Peyer's patch (tissue), 4 donors: ENCODE measurements around the gene ZNF280D. TPM values are rescaled to one million over a fixed set of nuclear protein-coding genes. Genes with fewer than 3 reads are reported as not detected.

Experiments used
- DNase-seq, 3 donors: peaks; one replicate each; pipeline ENCODE4 v3.0.0-alpha.2; 2017 to 2019
- H3K27ac ChIP-seq, 4 donors: fragments of 200-600 bp; sonication (generic); one replicate each; pipeline ENCODE4 v1.5.1; 2016 to 2019
- H3K27me3 ChIP-seq, 2 donors: fragments of 200-600 bp; sonication (generic); one replicate each; pipeline ENCODE4 v1.5.1; 2019
- H3K36me3 ChIP-seq, 3 donors: fragments of 200-600 bp; sonication (generic); one replicate each; pipeline ENCODE4 v1.5.1; 2016 to 2019
- H3K4me1 ChIP-seq, 4 donors: fragments of 200-600 bp; sonication (generic); one replicate each; pipeline ENCODE4 v1.5.1; 2016 to 2019
- H3K4me3 ChIP-seq, 4 donors: fragments of 200-600 bp; sonication (generic); 1 replicate in 3 of 4; 2 replicates in 1 of 4; pipeline ENCODE4 v1.5.1; 2016 to 2019; ENCODE audit warnings: mild to moderate bottlenecking in 1 of 4
- H3K9me3 ChIP-seq, 4 donors: fragments of 200-600 bp; sonication (generic); one replicate each; pipeline ENCODE4 v1.5.1; 2016 to 2019; ENCODE audit warnings: mild to moderate bottlenecking in 1 of 4
- POLR2A ChIP-seq, 2 donors: fragments of 450-650 bp; IDR thresholded peaks; one replicate each; pipeline ENCODE4 v1.5.1; 2017; ENCODE audit warnings: antibody characterized with exemption in 2 of 2, mild to moderate bottlenecking in 2 of 2, moderate library complexity in 2 of 2
- total RNA-seq, 4 donors: library from RNA; depleted of rRNA; stranded (reverse); fragments of >200 nt; gene quantifications; one replicate each; pipeline ENCODE4 v1.1.0, GENCODE V29; 2016
- TF ChIP-seq, protein P1 (sequence below), 6 experiments: fragments of 450-650 bp in 4 of 6; fragments of 200-600 bp in 2 of 6; sonication (generic) in 1 of 6; IDR thresholded peaks; one replicate each; pipeline ENCODE4 v1.5.1; 2017 to 2019; ENCODE audit warnings: antibody characterized with exemption in 6 of 6, mild to moderate bottlenecking in 3 of 6, moderate library complexity in 1 of 6

Gene ZNF280D
- total RNA-seq, 4 donors from 2014 or later: 34.2 to 82.5 (median 45.1) TPM

DNA sequence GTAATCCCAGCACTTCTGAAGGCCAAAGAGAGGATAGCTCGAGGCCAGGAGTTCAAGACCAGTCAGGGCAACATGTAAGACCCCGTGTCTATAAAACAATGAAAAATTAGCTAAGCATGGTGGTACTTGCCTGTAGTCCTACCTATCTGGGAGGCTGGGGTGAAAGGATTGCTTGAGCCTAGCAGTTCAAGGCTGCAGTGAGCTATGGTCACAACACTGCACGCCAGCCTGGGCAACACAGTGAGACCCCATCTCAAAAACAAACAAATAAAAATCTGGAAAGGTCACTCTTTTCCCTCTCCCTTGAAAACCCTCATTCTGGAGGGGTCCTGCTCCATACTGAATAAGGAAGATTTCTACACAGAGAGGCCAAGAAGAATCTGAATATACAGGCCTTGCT, 43.5 kb upstream of the ZNF280D start:
- Histone ChIP-seq H3K36me3 (no peaks in the 10 kb centered on the region), H3K27me3 (no peaks in the 10 kb centered on the region), H3K4me1 (peaks cover 0 to 8% (median 0%) of the 10 kb centered on the region in 4 donors), H3K27ac (no peak overlapping the region), H3K4me3 (no peak overlapping the region), H3K9me3 (no peaks in the 10 kb centered on the region)
- DNase-seq: no peak
- TF ChIP-seq, protein P1, sequence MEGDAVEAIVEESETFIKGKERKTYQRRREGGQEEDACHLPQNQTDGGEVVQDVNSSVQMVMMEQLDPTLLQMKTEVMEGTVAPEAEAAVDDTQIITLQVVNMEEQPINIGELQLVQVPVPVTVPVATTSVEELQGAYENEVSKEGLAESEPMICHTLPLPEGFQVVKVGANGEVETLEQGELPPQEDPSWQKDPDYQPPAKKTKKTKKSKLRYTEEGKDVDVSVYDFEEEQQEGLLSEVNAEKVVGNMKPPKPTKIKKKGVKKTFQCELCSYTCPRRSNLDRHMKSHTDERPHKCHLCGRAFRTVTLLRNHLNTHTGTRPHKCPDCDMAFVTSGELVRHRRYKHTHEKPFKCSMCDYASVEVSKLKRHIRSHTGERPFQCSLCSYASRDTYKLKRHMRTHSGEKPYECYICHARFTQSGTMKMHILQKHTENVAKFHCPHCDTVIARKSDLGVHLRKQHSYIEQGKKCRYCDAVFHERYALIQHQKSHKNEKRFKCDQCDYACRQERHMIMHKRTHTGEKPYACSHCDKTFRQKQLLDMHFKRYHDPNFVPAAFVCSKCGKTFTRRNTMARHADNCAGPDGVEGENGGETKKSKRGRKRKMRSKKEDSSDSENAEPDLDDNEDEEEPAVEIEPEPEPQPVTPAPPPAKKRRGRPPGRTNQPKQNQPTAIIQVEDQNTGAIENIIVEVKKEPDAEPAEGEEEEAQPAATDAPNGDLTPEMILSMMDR (IDR thresholded peaks at IDR 0.05): no peak
- TF ChIP-seq POLR2A (IDR thresholded peaks at IDR 0.05): no peak

DNA sequence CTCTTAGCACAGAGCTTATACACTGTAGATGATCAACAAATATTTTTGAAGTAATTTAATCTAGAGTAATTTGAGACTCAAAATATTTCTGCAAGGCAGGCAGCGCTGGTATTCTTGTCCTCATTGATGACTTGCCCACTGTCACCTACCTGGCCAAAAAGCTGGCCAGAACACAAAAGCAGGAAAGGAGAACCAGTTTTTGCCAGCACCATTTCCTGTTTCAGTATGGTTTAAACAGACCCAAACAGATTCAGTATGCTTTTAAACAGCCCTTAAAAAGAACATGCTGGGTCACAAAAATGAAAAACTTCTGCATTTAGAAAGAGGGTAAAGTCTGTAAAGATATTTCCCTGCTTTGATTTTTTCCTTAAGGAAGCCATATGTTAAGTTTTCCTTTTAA, 42.3 kb upstream of the ZNF280D start:
- Histone ChIP-seq H3K4me3 (no peak overlapping the region), H3K9me3 (no peaks in the 10 kb centered on the region), H3K27ac (no peak overlapping the region), H3K36me3 (no peaks in the 10 kb centered on the region), H3K4me1 (peaks cover 0 to 8% (median 0%) of the 10 kb centered on the region in 4 donors), H3K27me3 (no peaks in the 10 kb centered on the region)
- TF ChIP-seq POLR2A (IDR thresholded peaks at IDR 0.05): no peak
- TF ChIP-seq, protein P1 (IDR thresholded peaks at IDR 0.05): no peak
- no peak for DNase-seq

DNA sequence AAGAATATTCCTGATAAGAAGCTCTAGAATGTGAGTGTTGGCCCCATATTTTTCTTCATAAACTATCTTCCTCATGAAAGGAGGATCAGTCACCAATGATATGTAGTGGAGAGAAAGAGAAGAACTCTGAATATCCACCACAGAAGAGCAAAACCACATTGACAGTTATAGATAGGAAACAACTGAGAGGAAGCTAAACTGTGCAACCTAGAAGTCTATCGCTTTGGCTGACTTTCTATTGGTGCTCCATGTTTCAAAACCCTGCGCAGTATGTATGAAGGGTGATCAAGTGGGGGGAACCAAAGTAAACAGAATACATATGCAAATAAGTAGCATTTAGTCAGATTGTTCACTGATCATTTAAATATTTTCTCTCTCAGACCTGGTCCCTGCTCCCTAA, 41.0 kb upstream of the ZNF280D start:
- no peaks in the 10 kb centered on the region for H3K36me3 ChIP-seq
- no peak for DNase-seq
- no peak overlapping the region for H3K4me3 ChIP-seq
- no peak for TF ChIP-seq POLR2A (IDR thresholded peaks at IDR 0.05)
- TF ChIP-seq, protein P1 (IDR thresholded peaks at IDR 0.05): no peak
- H3K27ac ChIP-seq: no peak overlapping the region
- peaks cover 0 to 8% (median 0%) of the 10 kb centered on the region in 4 donors for H3K4me1 ChIP-seq
- no peaks in the 10 kb centered on the region for H3K9me3 ChIP-seq
- H3K27me3 ChIP-seq: no peaks in the 10 kb centered on the region

DNA sequence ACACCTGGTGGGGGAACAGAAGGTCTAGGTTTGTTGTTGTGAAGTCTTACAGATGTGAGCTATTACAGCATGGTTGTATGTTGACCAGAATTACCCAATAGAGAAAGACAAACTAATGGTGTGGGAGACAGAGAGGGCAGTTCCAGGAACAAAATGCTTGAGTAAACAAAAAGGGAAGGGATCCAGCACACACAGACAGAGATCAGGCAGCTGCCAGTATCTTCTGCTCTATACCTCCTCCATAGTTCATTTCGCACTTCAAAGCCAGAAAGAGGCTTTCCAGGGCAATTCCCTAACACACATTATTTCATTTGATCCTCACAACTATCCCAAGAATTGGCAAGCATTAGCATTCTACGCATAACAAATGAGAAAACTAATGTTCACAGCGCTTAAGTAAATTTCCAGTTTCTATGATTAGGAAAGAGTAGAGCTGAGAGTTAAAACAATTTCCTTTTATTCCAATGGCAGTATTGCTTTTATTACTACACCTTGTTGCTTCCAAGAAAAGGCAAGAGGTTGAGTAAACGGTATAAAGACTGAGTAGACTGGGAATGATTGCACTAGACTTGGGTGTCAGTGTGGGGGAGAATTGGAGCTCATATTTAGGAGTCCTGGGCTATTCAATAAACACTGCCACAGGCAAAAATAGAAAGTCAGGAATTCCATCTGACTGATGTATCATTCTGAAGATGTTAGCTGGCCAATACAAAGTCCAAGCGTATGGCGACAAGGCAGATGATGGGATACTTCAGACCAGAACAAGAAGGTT, 39.7 kb upstream of the ZNF280D start:
- no peak overlapping the region for H3K4me3 ChIP-seq
- H3K27me3 ChIP-seq: no peaks in the 10 kb centered on the region
- no peaks in the 10 kb centered on the region for H3K36me3 ChIP-seq
- H3K9me3 ChIP-seq: no peaks in the 10 kb centered on the region
- peak overlapping the region in 2 of 4 donors; percentile 48 to 65 for H3K27ac ChIP-seq
- TF ChIP-seq, protein P1 (IDR thresholded peaks at IDR 0.05): no peak
- no peak for TF ChIP-seq POLR2A (IDR thresholded peaks at IDR 0.05)
- H3K4me1 ChIP-seq: peaks cover 0 to 8% (median 0%) of the 10 kb centered on the region in 4 donors
- DNase-seq: no peak

DNA sequence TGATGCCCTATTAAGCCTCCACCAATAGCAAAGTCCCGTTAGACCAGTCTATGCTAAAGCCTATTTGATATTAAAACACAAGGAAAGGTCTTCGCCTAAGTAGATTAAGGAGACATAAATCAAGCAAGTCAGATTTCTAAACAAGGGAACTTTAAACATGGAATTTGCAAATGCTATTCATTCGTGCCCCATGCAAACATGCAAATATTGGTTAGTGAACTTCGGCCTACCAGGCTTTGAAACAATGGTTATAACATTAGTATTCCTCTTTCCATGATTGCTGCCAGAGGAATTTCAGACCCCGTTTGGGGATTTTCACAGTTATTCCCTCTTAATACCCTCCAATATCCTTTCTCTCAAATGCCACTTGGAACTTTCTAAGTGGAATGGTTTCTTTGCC, 36.9 kb upstream of the ZNF280D start:
- TF ChIP-seq, protein P1 (IDR thresholded peaks at IDR 0.05): no peak
- no peak for TF ChIP-seq POLR2A (IDR thresholded peaks at IDR 0.05)
- no peak overlapping the region for H3K4me3 ChIP-seq
- no peak overlapping the region for H3K27ac ChIP-seq
- H3K27me3 ChIP-seq: no peaks in the 10 kb centered on the region
- peaks cover 0 to 8% (median 0%) of the 10 kb centered on the region in 4 donors for H3K4me1 ChIP-seq
- DNase-seq: no peak
- no peaks in the 10 kb centered on the region for H3K9me3 ChIP-seq
- no peaks in the 10 kb centered on the region for H3K36me3 ChIP-seq
